ENCODE results near the gene PPRC1.

Gene PPRC1

GRCh38 chr10:102118867-102119266 is 14.0 kb upstream of the PPRC1 start:
- FAIRE-seq (peak; percentile 31), DNase-seq (ENCODE audit: insufficient read length, low spot score) (no peak)

- FAIRE-seq (peak; percentile 91), DNase-seq (ENCODE audit: insufficient read length, low spot score) (peak; percentile 58)
These were observed 13.3 kb upstream of the PPRC1 start for GRCh38 chr10:102119417-102120141.

GRCh38 chr10:102120142-102120990 is 12.5 kb upstream of the PPRC1 start, which contains the start of gene LDB1:
TSS of gene LDB1 (minus strand) at chr10:102120368. CDS start at chr10:102120110, 258 bp downstream.
- FAIRE-seq (peak; percentile 80), DNase-seq (ENCODE audit: insufficient read length, low spot score) (peak; percentile 80)

GRCh38 chr10:102120991-102121738 is 11.7 kb upstream of the PPRC1 start:
- peak; percentile 67 for FAIRE-seq
- no peak for DNase-seq (ENCODE audit: insufficient read length, low spot score)

- FAIRE-seq (no peak), DNase-seq (ENCODE audit: insufficient read length, low spot score) (no peak)
These were observed 11.0 kb upstream of the PPRC1 start for GRCh38 chr10:102121739-102122372.

- DNase-seq (ENCODE audit: insufficient read length, low spot score) (no peak), FAIRE-seq (no peak)
These were observed 10.4 kb upstream of the PPRC1 start for GRCh38 chr10:102122450-102122849.

GRCh38 chr10:102123223-102123622 is 9.6 kb upstream of the PPRC1 start:
- DNase-seq (ENCODE audit: insufficient read length, low spot score) (no peak), FAIRE-seq (no peak)

- DNase-seq (ENCODE audit: insufficient read length, low spot score) = no peak
- no peak for FAIRE-seq
These were observed 1.3 kb upstream of the PPRC1 start for GRCh38 chr10:102131286-102132170.

GRCh38 chr10:102132193-102132562 is 662 bp upstream of the PPRC1 start:
- no peak for FAIRE-seq
- no peak for DNase-seq (ENCODE audit: insufficient read length, low spot score)

- DNase-seq (ENCODE audit: insufficient read length, low spot score) (no peak), FAIRE-seq (peak; percentile 77)
These were observed 744 bp downstream of the PPRC1 start for GRCh38 chr10:102133373-102134195.

- FAIRE-seq (no peak), DNase-seq (ENCODE audit: insufficient read length, low spot score) (no peak)
These were observed 1.6 kb downstream of the PPRC1 start for GRCh38 chr10:102134416-102134815.

GRCh38 chr10:102135956-102136526 is 3.2 kb downstream of the PPRC1 start:
- DNase-seq (ENCODE audit: insufficient read length, low spot score) = no peak
- no peak for FAIRE-seq

GRCh38 chr10:102139281-102140110 is 6.7 kb downstream of the PPRC1 start:
- no peak for DNase-seq (ENCODE audit: insufficient read length, low spot score)
- FAIRE-seq = no peak

GRCh38 chr10:102140218-102140617 is 7.4 kb downstream of the PPRC1 start:
- FAIRE-seq = no peak

GRCh38 chr10:102140913-102141540 is 8.2 kb downstream of the PPRC1 start:
- DNase-seq (ENCODE audit: insufficient read length, low spot score) (no peak), FAIRE-seq (no peak)

More at GRCh38 chr10:102140218-102140617, 7.4 kb downstream of the PPRC1 start:
- DNase-seq (ENCODE audit: insufficient read length, low spot score) = no peak

GRCh38 chr10:102141583-102142107 is 8.8 kb downstream of the PPRC1 start:
- FAIRE-seq (no peak), DNase-seq (ENCODE audit: insufficient read length, low spot score) (no peak)

GRCh38 chr10:102146971-102147428 is 14.2 kb downstream of the PPRC1 start:
- no peak for DNase-seq (ENCODE audit: insufficient read length, low spot score)
- FAIRE-seq = no peak
